ENCODE data around the gene SNRNP200.
"Not testable (repeated sequence)": the region's sequence is repeated elsewhere in the genome, so short reads cannot be mapped to it uniquely, and the experiment has no call there.

Gene SNRNP200

GRCh38 chr2:96325041-96325883 is 19.9 kb upstream of the SNRNP200 start, which contains the start of gene ITPRIPL1:
ITPRIPL1 (plus strand) TSS chr2:96325317; CDS start chr2:96325840, 523 bp downstream.
- peak; percentile 57 for DNase-seq (ENCODE audit: low spot score)

- no peak for DNase-seq (ENCODE audit: low spot score)
Measured at GRCh38 chr2:96324721-96325040, 19.3 kb upstream of the SNRNP200 start.

DNA sequence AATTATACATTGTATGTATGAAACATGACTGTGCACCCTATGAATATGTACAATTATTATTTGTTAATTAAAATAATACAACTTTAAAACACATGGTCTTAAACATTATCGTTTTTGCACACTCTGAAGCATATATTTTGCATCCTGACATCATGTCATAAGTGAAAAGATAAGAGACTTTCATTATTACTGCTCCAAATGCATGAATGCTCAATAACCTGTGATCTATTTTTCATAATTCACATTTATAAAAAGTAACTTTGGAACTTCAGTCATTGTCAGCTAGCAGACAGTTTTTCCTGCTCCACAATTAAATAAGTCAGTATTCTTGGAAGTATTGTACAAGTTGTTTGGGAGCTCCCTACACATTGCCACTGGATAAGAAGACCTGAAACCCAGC is 18.5 kb upstream of the SNRNP200 start:
- DNase-seq (ENCODE audit: low spot score): no peak

DNA sequence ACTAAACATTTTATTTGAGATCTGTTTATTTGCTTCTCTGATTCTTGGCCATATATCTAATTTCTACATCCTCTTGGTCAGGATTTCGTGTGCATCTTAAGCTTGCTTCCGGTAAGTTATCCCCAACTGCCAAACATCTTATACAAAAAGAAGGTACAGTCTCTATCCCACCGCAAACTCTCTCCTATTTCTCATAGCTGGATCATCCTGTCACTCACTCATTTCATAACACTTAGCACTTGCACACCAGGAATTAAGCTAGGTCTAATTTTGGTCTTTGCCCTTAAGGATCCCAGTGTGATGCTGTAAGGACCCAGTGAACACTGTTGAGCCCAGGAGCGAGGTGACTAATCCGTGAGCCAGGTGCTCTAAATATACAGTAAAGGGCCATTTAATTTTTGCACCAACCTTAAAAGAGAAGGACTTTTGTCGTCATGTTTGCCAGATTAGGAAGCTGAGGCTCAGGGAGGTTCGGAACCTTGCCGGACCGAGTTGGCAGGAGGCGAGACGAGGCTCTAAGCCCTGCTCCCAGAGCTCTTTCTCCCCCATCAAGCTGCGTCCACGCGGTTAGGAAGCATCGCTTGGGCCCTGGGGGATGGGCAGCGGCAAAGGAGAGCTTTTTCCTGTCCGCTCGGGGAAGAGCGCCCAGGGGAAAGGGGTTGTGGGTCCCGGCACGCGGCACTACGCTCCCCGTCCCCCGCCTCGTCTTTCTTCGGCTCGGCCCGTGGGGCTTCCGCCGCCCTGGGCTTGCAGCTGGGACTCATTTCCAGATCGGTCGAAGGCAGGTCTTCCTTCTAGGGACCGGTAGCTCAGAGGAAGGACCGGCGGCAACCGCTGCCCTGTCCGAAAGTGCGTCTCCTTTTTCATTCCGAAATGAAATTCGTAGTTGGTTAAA is 15.6 kb upstream of the SNRNP200 start:
- DNase-seq (ENCODE audit: low spot score): peak; percentile 70

DNA sequence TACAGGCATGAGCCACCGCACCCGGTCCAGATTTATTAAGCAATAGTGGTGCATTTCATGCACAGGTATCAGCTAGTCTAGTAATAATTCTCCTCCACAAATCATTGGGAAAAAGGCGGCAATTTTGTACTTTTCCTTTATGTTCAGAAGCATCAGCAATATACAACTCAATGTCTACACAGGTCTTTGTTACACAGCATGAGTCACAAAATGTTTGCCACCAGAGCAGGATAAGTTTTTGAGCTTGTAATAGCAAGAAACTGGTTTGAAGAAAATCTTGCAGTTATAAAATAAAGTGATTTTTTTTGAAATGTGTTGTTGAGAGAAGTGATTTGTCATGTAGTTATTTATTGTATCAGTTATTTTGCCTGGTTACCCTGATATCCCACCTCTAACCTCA is 15.0 kb upstream of the SNRNP200 start:
- no peak for DNase-seq (ENCODE audit: low spot score)

DNA sequence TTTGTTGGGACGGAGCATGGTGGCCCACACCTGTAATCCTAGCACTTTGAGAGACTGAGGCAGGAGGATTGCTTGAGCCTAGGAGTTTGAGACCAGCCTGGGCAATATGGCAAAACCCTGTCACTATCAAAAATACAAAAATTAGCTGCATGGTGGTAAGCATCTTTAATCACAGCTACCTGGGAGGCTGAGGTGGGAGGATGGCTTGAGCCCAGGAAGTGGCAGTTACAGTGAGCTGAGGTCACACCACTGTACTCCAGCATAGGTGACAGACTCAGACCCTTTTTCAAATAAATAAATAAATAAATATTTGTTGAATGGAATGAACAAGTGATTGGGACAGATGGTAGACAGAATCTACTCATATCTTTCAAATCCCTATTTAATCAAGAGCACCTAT is 14.1 kb upstream of the SNRNP200 start:
- no peak for DNase-seq (ENCODE audit: low spot score)

- no peak for DNase-seq (ENCODE audit: low spot score)
Measured at GRCh38 chr2:96318723-96319122, 13.4 kb upstream of the SNRNP200 start.

DNA sequence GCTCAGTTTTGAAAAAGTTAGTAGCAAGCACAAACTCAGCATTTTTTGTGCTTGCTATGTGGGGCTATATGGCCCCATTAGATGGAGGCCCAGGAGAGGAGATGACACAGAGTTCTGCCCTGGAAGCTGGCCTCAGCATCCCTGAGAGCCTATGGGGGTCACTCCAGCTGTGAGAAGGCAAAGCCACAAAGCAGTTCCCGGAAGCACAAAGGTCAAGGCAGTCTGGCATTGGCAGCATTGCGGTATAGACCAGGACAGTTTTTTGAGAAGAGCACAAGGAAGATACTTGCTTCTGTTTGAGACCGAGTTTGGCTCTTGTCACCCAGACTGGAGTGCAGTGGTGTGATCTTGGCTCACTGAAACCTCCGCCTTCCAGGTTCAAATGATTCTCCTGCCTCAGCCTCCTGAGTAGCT is 12.2 kb upstream of the SNRNP200 start:
- no peak for DNase-seq (ENCODE audit: low spot score)

- DNase-seq (ENCODE audit: low spot score): no peak
Measured at GRCh38 chr2:96316999-96317398, 11.7 kb upstream of the SNRNP200 start.

GRCh38 chr2:96315400-96316071 is 10.2 kb upstream of the SNRNP200 start:
- peak; percentile 55 for DNase-seq (ENCODE audit: low spot score)

GRCh38 chr2:96315005-96315399 is 9.7 kb upstream of the SNRNP200 start:
- no peak for DNase-seq (ENCODE audit: low spot score)

DNA sequence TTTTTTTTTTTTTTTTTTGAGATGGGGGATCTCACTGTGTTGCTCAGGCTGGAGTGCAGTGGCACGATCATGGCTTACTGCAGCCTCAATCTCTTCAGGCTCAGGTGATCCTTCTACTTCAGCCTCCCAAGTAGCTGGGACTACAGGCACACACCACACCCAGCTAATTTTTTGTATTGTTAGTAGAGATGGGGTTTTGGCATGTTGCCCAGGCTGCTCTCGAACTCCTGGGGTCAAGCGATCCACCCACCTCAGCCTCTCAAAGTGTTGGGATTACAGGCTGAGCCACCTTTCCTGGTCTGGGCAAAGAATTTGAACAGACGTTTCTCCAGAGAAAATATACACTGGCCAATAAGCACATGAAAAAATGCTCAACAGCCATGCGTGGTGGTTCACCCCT is 2.9 kb upstream of the SNRNP200 start:
- DNase-seq (ENCODE audit: low spot score): no peak

GRCh38 chr2:96306370-96306769 is 1.0 kb upstream of the SNRNP200 start:
- no peak for DNase-seq (ENCODE audit: low spot score)

DNA sequence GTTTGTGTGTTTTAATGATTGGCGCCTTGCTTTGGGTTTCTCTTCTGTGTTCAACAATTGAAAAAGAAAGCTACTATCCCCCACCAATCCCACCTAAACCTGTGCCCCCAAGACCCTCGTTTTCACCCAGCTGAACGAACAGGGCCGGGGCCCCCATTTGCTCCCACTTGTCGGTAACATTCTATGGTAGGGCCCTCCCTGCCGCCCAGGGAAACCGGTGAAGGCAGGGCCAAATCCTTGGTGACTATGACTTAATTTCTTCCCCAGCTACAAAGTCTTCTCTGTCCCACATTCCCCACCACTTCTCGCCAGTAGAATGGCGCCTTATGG is 598 bp upstream of the SNRNP200 start:
- DNase-seq (ENCODE audit: low spot score): no peak

GRCh38 chr2:96304606-96305005 is 740 bp downstream of the SNRNP200 start:
- no peak for DNase-seq (ENCODE audit: low spot score)

DNA sequence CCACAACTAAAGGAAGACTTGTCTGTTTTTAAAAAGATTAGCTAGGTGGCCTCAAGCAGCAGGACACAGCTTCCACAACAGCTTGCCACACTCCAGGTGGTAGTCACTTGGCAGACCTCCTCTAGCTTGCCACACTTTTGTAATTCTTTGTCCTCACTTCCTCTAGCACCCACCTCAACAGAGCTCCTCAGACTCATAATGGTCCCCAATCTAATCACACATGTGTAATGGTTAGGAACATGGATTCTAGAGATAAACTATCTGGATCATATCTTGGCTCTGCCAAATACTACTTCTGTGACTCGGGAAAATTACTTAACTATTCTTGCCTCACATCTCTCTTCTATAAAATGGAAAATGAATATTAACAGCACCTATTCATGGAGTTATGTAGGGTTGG is 3.5 kb downstream of the SNRNP200 start:
- DNase-seq (ENCODE audit: low spot score): no peak

- no peak for DNase-seq (ENCODE audit: low spot score)
Measured at GRCh38 chr2:96296925-96297324, 8.4 kb downstream of the SNRNP200 start.

- not testable (repeated sequence) for DNase-seq (ENCODE audit: low spot score)
Measured at GRCh38 chr2:96294271-96294670, 11.1 kb downstream of the SNRNP200 start.

DNA sequence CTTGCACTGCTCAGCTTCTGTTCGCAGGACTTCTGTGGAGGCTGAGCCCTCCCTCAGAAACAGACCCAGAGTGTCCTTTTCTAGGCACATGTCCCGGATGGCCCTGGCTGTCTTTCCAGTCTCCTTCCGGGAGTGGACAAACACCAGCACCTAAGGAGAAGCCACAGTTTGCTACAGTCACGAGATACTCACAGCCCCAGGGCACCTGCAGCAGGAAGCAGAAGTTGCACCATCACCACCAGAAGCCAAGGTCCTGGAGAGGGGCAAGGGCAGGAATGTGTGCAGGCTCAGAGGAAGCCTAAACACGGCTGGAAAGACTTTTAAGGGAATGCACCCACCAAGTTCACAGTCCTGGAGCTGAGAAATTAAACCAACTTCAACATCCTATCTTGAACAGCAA is 13.6 kb downstream of the SNRNP200 start:
- DNase-seq (ENCODE audit: low spot score): no peak

GRCh38 chr2:96287273-96287856 is 18.0 kb downstream of the SNRNP200 start:
- no peak for DNase-seq (ENCODE audit: low spot score)

DNA sequence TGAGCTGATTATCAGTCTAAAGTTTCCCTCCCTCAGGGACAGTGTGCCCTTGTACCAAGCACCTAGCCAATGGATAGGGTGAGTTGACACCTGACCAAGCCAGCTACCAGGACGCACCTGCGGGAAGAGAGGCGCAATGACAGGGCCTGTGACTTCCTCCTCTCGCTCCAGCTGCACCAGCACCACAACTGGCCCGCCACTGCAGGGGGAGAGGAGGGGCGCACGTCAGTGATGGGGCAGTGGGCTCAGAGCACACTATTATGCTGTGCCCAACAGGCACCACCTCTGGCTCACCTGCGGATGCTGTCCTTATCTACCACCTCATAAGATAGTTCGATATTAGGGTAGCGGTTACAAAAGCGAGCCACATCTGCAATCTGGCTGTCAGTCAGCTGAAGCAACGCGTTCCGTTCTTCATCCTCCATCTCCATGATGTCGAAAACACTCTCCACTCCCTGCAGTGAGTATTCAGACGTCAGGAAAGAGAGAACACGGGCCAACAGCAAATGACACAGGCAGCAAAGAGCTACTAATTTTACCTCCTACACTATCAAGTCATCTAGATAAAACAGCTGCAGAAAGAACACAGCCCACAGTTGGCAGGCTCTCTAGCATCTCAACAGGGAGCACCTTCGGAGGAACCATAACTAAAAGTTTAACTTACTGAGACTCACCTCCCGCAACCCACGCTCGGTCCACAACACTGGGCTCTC is 28.4 kb downstream of the SNRNP200 start:
- DNase-seq (ENCODE audit: low spot score): no peak

Data from ecto neural progenitor cell (in vitro differentiated cells).